IPS-18c (cell line): ENCODE results near the gene SYNGR2.

Experiments
- H3K4me3 ChIP-seq: 2 replicates; pipeline ENCODE4 v1.7.0; 2013; ENCODE audit warnings: low read depth, mild to moderate bottlenecking, low read length, moderate library complexity; ENCODE audit not compliant: insufficient read depth
- H3K9me3 ChIP-seq: one replicate; pipeline ENCODE4 v1.6.1; 2013; ENCODE audit warnings: mild to moderate bottlenecking, low read length, moderate library complexity; ENCODE audit not compliant: control insufficient read depth, insufficient read depth

The SYNGR2 gene

DNA sequence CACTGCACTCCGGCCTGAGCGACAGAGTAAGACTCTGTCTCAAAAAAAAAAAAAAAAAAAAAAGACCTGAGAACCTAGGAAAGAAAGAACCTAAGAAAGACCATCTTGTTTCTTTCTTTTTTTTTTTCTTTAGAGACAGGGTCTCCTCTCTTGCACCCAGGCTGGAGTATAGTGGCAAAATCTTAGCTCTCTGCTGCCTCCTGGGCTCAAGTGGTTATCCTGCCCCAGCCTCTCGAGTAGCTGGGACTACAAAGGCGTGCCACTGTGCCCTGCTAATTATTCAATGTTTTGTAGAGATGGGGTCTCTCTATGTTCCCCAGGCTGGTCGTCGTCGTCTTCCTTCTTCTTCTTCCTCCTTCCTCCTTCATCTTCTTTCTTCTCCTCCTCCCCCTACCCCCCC is 37.9 kb downstream of the SYNGR2 start:
- no peaks in the 10 kb centered on the region for H3K9me3 ChIP-seq

DNA sequence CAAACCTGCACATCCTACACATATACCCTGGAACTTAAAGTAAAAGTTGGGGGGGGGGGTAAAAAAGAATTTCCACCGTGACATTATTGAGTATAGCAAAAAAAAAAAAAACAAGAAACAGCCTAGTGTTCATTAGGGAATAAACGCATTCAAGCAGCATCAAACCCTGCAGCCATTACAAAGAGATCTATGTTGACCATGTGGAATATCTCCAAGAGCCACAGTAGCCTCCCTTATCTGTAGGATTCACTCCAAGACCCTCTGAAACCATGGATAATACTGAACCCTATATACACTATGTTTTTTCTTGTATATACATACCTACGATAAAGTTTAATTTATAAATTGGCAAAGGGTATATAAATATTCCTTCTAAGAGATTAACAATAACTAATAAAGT is 40.1 kb downstream of the SYNGR2 start:
- H3K9me3 ChIP-seq: no peaks in the 10 kb centered on the region

More for the DNA sequence above, 37.9 kb downstream of the SYNGR2 start:
- no peak overlapping the region for H3K4me3 ChIP-seq

DNA sequence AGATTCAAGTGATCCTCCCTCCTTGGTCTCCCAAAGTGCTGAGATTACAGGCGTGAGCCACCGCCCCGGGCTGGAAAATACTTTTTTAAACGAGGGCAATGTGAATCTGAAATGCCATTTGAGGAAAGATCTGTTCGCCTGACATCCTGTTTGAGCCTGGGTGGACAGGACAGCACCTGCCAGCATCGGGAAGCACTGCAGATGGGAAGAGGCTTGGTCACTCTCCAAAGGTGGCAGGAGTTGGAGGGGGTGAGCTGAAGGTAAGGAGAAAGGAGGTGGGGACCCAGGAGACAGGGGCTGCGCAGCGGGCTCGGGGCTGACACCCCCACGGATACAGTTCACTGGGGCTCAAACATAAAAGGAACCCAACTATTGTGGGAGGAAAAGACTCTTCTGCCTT is 41.7 kb downstream of the SYNGR2 start:
- Histone ChIP-seq H3K9me3 (no peaks in the 10 kb centered on the region), H3K4me3 (no peak overlapping the region)

More for the DNA sequence above, 40.1 kb downstream of the SYNGR2 start:
- no peak overlapping the region for H3K4me3 ChIP-seq

DNA sequence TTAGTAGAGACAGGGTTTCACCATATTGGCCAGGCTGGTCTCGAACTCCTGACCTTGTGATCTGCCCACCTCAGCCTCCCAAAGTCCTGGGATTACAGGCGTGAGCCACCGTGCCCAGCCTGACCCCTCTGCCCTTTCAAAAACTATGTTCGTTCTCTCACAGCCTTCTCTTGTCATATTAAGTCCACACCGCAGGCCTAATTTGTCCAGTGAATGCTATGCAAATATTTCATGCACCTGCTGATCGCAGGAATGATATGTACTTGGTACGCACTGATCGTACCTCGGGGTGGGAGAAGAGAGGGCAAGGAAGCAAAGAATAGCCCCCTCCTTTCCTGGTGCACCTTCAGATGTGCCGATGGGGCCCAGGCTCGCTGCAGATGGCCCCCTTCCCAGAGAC is 42.7 kb downstream of the SYNGR2 start:
- Histone ChIP-seq H3K4me3 (no peak overlapping the region), H3K9me3 (no peaks in the 10 kb centered on the region)

DNA sequence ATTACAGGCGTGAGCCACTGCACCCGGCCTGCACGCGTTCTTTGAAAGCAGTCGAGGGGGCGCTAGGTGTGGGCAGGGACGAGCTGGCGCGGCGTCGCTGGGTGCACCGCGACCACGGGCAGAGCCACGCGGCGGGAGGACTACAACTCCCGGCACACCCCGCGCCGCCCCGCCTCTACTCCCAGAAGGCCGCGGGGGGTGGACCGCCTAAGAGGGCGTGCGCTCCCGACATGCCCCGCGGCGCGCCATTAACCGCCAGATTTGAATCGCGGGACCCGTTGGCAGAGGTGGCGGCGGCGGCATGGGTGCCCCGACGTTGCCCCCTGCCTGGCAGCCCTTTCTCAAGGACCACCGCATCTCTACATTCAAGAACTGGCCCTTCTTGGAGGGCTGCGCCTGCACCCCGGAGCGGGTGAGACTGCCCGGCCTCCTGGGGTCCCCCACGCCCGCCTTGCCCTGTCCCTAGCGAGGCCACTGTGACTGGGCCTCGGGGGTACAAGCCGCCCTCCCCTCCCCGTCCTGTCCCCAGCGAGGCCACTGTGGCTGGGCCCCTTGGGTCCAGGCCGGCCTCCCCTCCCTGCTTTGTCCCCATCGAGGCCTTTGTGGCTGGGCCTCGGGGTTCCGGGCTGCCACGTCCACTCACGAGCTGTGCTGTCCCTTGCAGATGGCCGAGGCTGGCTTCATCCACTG is 45.8 kb downstream of the SYNGR2 start, which contains the start of gene BIRC5:
Gene BIRC5 (plus strand): TSS at position 238 of the 690 bp plus-strand sequence. CDS start 64 bp downstream, at position 302.
- no peaks in the 10 kb centered on the region for H3K9me3 ChIP-seq

DNA sequence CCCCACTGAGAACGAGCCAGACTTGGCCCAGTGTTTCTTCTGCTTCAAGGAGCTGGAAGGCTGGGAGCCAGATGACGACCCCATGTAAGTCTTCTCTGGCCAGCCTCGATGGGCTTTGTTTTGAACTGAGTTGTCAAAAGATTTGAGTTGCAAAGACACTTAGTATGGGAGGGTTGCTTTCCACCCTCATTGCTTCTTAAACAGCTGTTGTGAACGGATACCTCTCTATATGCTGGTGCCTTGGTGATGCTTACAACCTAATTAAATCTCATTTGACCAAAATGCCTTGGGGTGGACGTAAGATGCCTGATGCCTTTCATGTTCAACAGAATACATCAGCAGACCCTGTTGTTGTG is 46.3 kb downstream of the SYNGR2 start:
- peak overlapping the region; percentile 85 for H3K4me3 ChIP-seq
- H3K9me3 ChIP-seq: no peaks in the 10 kb centered on the region

More for the DNA sequence above, 45.8 kb downstream of the SYNGR2 start, which contains the start of gene BIRC5:
- peak within 1 kb of the TSS; percentile 85 for H3K4me3 ChIP-seq

DNA sequence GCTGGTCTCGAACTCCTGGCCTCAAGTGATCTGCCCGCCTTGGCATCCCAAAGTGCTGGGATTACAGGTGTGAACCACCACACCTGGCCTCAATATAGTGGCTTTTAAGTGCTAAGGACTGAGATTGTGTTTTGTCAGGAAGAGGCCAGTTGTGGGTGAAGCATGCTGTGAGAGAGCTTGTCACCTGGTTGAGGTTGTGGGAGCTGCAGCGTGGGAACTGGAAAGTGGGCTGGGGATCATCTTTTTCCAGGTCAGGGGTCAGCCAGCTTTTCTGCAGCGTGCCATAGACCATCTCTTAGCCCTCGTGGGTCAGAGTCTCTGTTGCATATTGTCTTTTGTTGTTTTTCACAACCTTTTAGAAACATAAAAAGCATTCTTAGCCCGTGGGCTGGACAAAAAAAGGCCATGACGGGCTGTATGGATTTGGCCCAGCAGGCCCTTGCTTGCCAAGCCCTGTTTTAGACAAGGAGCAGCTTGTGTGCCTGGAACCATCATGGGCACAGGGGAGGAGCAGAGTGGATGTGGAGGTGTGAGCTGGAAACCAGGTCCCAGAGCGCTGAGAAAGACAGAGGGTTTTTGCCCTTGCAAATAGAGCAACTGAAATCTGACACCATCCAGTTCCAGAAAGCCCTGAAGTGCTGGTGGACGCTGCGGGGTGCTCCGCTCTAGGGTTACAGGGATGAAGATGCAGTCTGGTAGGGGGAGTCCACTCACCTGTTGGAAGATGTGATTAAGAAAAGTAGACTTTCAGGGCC is 51.2 kb downstream of the SYNGR2 start:
- no peak overlapping the region for H3K4me3 ChIP-seq
- H3K9me3 ChIP-seq: no peaks in the 10 kb centered on the region
